Muscle of leg (tissue), 11 donors: Measurements from ENCODE around the gene PFKM. TPM values are rescaled to one million over a fixed set of nuclear protein-coding genes. Genes with fewer than 3 reads are reported as not detected.
A peak's percentile ranks its signal among the peaks of the same experiment; 100 is the strongest.

Experiments used
- DNase-seq: peaks from one replicate; pipeline ENCODE4 v3.0.0; 2013
- H3K27ac ChIP-seq: one replicate; pipeline ENCODE4 v1.5.1; 2013; ENCODE audit warnings: mild to moderate bottlenecking, low read length, control low read depth
- H3K27me3 ChIP-seq: one replicate; pipeline ENCODE4 v1.6.1; 2013; ENCODE audit warnings: low read length; ENCODE audit not compliant: control insufficient read depth, insufficient read depth
- H3K36me3 ChIP-seq: one replicate; pipeline ENCODE4 v1.6.1; 2013; ENCODE audit warnings: low read length; ENCODE audit not compliant: control insufficient read depth, insufficient read depth
- H3K4me1 ChIP-seq: one replicate; pipeline ENCODE4 v1.6.1; 2013; ENCODE audit warnings: low read length; ENCODE audit not compliant: control insufficient read depth, insufficient read depth
- H3K4me3 ChIP-seq: one replicate; pipeline ENCODE4 v1.5.1; 2013; ENCODE audit warnings: low read length, control low read depth
- H3K9me3 ChIP-seq: replicated peaks from 2 replicates; pipeline ENCODE4 v1.6.1; 2013; ENCODE audit warnings: low read depth, low read length; ENCODE audit not compliant: control insufficient read depth
- WGBS: methylation state at CpG from one replicate; pipeline ENCODE4 v1.1.5; 2013; ENCODE audit warnings: missing lambda C conversion rate; ENCODE audit not compliant: insufficient coverage; 5-methylcytosine and 5-hydroxymethylcytosine counted together
- polyA plus RNA-seq, 8 donors: library from polyadenylated mRNA; unstranded; fragments of 120-200 nt; gene quantifications; one replicate each; pipeline versions ENCODE4 v1.2.1 to v1.2.3, GENCODE V29; 2013; ENCODE audit warnings: inconsistent platforms in 1 of 8, low replicate concordance in 1 of 8; ENCODE audit not compliant: insufficient read length in 8 of 8, insufficient read depth in 1 of 8
- total RNA-seq: library from RNA; stranded (reverse); fragments of 120-200 nt; gene quantifications from one replicate; pipeline ENCODE4 v1.2.4, GENCODE V29; 2013

The PFKM gene
- total and polyA plus RNA-seq, 9 donors, result 187 to 287 (median 242) TPM

DNA sequence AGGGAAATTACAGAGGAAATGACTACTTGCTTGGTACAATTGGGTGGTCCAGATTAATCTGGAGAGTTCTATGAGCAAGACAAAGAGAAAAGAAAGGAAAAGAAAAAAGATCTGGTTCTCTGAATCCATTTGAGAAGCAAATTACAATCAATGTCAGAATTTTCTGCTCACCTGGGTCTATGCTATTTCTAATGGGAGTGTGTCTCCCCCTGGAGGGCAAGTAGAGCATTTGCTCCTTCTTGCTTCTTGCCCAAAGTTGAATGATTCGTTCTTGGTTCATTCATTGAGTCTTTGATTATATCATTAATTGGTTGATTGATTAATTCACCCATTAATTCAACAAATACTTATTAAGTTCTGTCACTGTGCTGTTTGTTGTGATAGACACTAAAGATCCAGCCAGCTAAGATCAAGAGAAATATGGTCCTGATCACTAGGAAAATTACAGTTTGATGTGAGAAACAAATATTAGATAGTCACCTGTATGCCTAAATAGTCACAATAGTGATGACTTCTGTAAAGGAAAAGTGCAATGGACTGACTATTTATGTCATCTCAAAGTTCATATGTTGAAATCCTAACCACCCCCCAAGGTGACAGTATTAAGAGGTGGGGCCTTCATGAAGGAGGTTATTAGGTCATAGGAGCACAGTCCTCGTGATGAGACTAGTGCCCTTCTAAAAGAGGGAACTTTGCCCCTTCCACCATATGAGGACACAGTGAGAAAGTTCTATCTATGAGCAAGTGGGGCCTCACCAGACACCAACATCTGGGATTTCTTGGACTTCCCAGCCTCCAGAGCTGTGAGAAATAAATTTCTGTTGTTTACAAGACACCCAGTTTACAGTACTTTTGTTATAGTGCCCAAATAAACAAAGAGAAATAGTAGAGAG, 46.2 kb downstream of the PFKM start:
- no CpG with 5 or more reads among the region's 2 CpGs for WGBS
- no peaks in the 10 kb centered on the region for H3K36me3 ChIP-seq
- DNase-seq, result peak; percentile 68
- H3K9me3 ChIP-seq, result no peaks in the 10 kb centered on the region
- no peak overlapping the region for H3K4me3 ChIP-seq
- H3K27me3 ChIP-seq, result no peaks in the 10 kb centered on the region
- H3K27ac ChIP-seq, result no peak overlapping the region
- H3K4me1 ChIP-seq, result no peaks in the 10 kb centered on the region

DNA sequence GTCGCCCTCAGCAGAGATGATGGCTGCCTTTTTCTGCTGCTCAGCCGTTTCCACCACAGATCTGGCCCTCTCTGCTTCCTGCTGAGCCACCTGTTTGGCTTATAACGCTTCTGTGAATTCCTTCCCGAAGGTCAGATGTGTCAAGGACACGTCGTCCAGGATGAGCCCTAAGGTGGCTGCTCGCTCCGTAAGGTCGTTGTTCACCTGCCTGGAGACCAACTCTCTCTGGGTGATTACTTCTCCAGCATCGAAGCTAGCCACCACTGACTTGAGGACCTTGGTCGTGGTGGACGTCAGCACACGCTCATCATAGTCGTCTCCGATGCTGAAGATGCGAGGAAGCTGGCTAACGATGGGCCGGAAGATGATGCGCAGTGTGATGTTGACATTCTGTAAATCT, 49.8 kb downstream of the PFKM start:
- Histone ChIP-seq H3K36me3 (no peaks in the 10 kb centered on the region), H3K27ac (no peak overlapping the region), H3K27me3 (no peaks in the 10 kb centered on the region), H3K9me3 (no peaks in the 10 kb centered on the region), H3K4me3 (no peak overlapping the region), H3K4me1 (no peaks in the 10 kb centered on the region)
- 90% methylated on average over 19 of the region's 19 CpGs for WGBS
- DNase-seq, result no peak

DNA sequence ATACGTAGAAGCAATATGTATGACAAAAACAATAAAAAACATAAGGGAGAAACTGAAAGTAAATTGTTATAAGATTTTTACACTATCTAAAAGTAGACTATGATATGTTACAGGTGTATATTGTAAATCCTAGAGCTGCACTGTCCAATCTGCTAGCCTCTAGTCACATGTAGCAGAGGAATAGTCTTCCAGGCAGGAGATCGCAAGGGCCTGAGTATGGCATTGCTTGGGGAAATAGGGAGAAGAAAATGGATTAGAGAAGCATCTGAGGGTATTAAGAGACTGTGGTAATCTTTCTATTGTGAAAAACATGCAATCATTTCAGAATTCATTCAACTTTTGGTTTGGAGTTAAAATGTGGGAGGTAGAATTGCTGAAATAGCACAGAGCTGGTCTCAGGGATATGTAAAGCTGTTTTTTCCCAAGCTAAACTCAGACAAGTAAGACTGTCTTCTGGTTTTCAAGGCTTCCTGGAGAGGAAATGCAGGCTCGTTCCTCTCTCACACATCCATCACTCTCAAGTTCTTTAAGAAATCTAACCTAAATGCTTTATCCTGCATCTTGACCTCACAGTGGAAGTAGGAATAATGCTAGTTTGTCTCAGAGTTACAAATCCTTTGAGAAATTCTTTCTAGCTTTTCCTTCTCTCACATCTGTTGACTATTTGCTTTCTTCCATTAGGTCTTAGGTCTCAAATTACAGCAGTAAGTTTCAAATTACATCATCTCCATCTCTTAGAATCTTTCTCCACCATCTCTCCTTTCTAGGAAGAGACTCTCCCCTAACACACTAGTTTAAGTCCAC, 56.7 kb downstream of the PFKM start:
- no peak overlapping the region for H3K4me3 ChIP-seq
- H3K27ac ChIP-seq, result no peak overlapping the region
- no peaks in the 10 kb centered on the region for H3K9me3 ChIP-seq
- DNase-seq, result peak; percentile 38
- H3K27me3 ChIP-seq, result peaks cover 10% of the 10 kb centered on the region
- whole genome bisulfite sequencing, result 38% methylated on average over 1 of the region's 3 CpGs
- H3K4me1 ChIP-seq, result peaks cover 2% of the 10 kb centered on the region
- no peaks in the 10 kb centered on the region for H3K36me3 ChIP-seq

GRCh38 chr12:48176417-48176751, 57.2 kb downstream of the PFKM start:
- Histone ChIP-seq H3K27ac (no peak overlapping the region), H3K27me3 (peaks cover 15% of the 10 kb centered on the region)

DNA sequence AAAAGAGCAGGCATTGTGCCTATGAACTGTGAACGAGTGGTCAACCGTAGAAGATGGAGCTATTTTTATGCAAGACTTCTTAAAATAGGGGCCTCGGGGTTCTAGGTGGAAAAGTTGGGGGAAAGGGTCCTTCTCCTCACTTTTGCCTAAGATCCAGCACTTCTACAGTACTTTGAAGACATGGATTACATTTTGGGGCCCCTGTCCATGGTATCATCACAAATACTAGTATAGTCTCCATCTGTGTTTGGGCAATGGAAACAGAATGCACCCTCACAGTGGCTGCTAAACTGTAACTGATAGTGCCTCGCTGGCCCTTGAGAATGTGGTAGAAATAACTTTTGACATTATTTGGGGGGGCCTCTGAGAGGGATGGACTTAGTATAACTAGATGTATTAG, 58.8 kb downstream of the PFKM start:
- DNase-seq, result no peak
- Histone ChIP-seq H3K27me3 (peaks cover 27% of the 10 kb centered on the region), H3K9me3 (no peaks in the 10 kb centered on the region), H3K4me1 (peaks cover 6% of the 10 kb centered on the region), H3K27ac (no peak overlapping the region), H3K36me3 (no peaks in the 10 kb centered on the region), H3K4me3 (no peak overlapping the region)
- no CpG with 5 or more reads among the region's 4 CpGs for WGBS

More at GRCh38 chr12:48176417-48176751, 57.2 kb downstream of the PFKM start:
- H3K4me3 ChIP-seq, result no peak overlapping the region
- no peaks in the 10 kb centered on the region for H3K9me3 ChIP-seq
- H3K36me3 ChIP-seq, result no peaks in the 10 kb centered on the region
- DNase-seq, result no peak
- H3K4me1 ChIP-seq, result peaks cover 2% of the 10 kb centered on the region

DNA sequence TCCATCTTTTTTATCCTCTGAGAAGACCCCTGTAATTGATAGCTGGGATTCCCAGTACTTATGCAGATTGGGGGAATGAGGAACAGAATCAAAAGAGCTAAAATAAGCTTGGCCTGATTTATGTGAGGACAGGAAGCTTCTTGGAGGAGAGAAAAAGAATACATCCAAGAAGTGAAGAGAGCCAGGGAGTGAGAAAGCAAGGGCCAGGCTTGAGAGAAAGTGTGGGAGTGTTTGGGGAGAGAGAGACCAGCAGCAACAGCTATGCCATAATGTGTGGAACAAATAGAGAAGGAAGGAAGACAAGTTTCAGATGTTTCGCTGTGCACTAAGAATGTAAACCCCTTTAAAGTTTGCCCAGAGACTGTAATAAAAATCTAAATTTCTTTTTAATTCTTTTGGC, 60.3 kb downstream of the PFKM start:
- Histone ChIP-seq H3K27me3 (peaks cover 42% of the 10 kb centered on the region), H3K36me3 (no peaks in the 10 kb centered on the region), H3K27ac (no peak overlapping the region), H3K4me1 (peaks cover 20% of the 10 kb centered on the region), H3K4me3 (no peak overlapping the region), H3K9me3 (no peaks in the 10 kb centered on the region)
- WGBS, result no CpG with 5 or more reads among the region's 1 CpG
- DNase-seq, result no peak

DNA sequence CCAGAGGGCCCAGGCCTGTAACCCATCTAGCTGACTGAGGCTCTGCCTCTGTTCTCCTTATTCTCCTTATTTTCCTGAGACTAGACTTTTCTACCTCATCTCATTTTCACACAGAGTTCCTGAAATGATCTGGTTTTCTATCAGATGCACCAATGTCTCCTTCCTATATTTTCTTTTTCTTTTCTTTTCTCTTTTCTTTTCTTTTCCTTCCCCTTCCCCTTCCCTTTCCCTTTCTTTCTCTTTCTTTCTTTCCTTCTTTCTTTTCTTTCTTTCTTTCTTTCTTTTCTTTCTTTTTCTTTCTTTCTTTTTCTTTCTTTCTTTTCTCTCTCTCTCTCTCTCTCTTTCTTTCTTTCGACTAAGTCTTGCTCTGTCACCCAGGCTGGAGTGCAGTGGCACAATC, 61.3 kb downstream of the PFKM start:
- H3K27me3 ChIP-seq, result peaks cover 52% of the 10 kb centered on the region
- DNase-seq, result no peak
- WGBS, result 60% methylated on average over 1 of the region's 1 CpG
- no peak overlapping the region for H3K27ac ChIP-seq
- H3K4me3 ChIP-seq, result no peak overlapping the region
- H3K4me1 ChIP-seq, result peaks cover 25% of the 10 kb centered on the region
- no peaks in the 10 kb centered on the region for H3K9me3 ChIP-seq
- H3K36me3 ChIP-seq, result no peaks in the 10 kb centered on the region

DNA sequence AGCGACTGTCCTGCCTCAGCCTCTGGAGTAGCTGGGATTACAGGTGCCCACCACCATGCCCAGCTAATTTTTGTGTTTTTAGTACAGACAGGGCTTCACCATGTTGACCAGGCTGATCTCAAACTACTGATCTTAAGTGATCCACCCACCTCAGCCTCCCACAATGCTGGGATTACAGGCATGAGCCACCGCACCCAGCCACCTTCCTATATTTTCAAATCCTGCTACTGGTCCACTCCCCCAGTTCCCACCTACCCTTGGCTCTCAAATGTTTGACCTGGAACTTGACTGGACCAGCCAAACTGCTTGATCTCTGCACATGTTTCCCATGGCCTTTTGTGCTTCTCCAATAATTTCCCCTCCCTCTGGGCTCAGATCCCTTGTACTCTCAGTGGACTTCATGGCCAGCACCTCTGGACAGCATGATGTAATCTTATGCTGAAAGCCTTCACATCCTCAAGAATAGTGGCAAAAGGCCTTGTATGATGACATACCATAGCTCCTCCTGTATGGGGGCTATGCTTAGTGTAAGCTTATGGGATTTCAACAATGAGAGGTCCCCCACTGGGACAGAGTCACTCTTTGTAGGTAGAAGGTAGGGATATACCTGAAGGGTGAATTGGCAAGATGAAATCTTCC, 61.8 kb downstream of the PFKM start:
- no peak for DNase-seq
- no peaks in the 10 kb centered on the region for H3K9me3 ChIP-seq
- peaks cover 24% of the 10 kb centered on the region for H3K4me1 ChIP-seq
- H3K27me3 ChIP-seq, result peaks cover 57% of the 10 kb centered on the region
- H3K36me3 ChIP-seq, result no peaks in the 10 kb centered on the region
- 96% methylated on average over 2 of the region's 2 CpGs for WGBS
- H3K4me3 ChIP-seq, result no peak overlapping the region
- H3K27ac ChIP-seq, result no peak overlapping the region

DNA sequence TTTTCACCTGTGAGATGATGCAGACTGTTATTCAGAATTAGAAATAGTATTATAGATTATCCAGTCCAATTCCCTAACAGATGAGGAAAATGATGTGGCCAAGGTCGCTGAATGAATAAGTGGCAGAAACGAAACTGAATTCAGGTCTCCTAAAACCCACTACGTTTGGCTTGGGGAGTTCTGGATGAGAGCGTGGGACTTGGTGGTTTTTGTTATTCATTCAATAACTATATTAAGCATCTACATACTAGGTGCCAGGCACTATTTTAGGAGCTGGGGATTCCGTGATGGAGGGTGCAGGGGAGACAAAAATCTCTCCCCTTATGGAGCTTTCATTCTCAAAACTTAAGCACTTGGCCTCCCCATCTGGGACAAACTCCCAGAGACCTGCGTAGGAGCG, 63.5 kb downstream of the PFKM start:
- peaks cover 24% of the 10 kb centered on the region for H3K4me1 ChIP-seq
- no peaks in the 10 kb centered on the region for H3K9me3 ChIP-seq
- 0% methylated on average over 2 of the region's 7 CpGs for WGBS
- peak overlapping the region; percentile 53 for H3K4me3 ChIP-seq
- no peak overlapping the region for H3K27ac ChIP-seq
- peaks cover 66% of the 10 kb centered on the region for H3K27me3 ChIP-seq
- DNase-seq, result no peak
- H3K36me3 ChIP-seq, result no peaks in the 10 kb centered on the region
